Endothelial cell of umbilical vein (primary cell): Measurements from ENCODE around the gene PLEKHG4. TPM values are rescaled to one million over a fixed set of nuclear protein-coding genes. Genes with fewer than 3 reads are reported as not detected.

Source experiments
- BruUV-seq: library from RNA; stranded (reverse); fragments of 400-500 nt; replicated peaks from 2 replicates; lab custom pipeline; 2021; lab: Mats Ljungman, UMichigan
- CTCF ChIA-PET: fragments of 300-600, 350-600 bp; sonication (Branson Sonifier 250); formaldehyde crosslinking; loops from one replicate; lab custom pipeline; 2021; ENCODE audit warnings: antibody characterized with exemption, inconsistent platforms; lab: Charles Lee
- POLR2A ChIA-PET: fragments of 300-600, 350-600 bp; sonication (Branson Sonifier 250); formaldehyde crosslinking; loops from one replicate; lab custom pipeline; 2021; ENCODE audit warnings: antibody characterized with exemption, inconsistent platforms; lab: Charles Lee
- DNase-seq: peaks from one replicate; pipeline ENCODE4 v3.0.0-alpha.2; 2011; ENCODE audit warnings: low read depth, low spot score
- FAIRE-seq: peaks from 2 replicates; lab custom pipeline; 2011; peaks lifted over from hg19 to GRCh38; lab: Jason Lieb, UNC
- H2AFZ ChIP-seq: 2 replicates; pipeline ENCODE4 v1.6.0; 2012; ENCODE audit warnings: low read depth, low read length, control low read depth, inconsistent platforms
- H3K27ac ChIP-seq: 2 replicates; pipeline ENCODE4 v1.5.1; 2011; ENCODE audit warnings: low read depth, mild to moderate bottlenecking, control low read depth, low read length, moderate library complexity; ENCODE audit not compliant: insufficient read depth
- H3K27me3 ChIP-seq, 2 experiments: 2 replicates each; pipeline versions ENCODE4 v1.6.0 to v1.6.1; 2011; ENCODE audit warnings: low read length in 2 of 2, mixed read lengths in 1 of 2; ENCODE audit not compliant: control insufficient read depth in 2 of 2, insufficient read depth in 2 of 2
- H3K36me3 ChIP-seq, 2 experiments: 2 replicates in 1 of 2; 3 replicates in 1 of 2; pipeline ENCODE4 v1.5.1; 2011; ENCODE audit warnings: low read length in 2 of 2, mild to moderate bottlenecking in 1 of 2, moderate library complexity in 1 of 2; ENCODE audit not compliant: control insufficient read depth in 2 of 2, insufficient read depth in 2 of 2; ENCODE audit errors: extremely low read depth in 1 of 2
- H3K4me1 ChIP-seq: 3 replicates; pipeline ENCODE4 v1.5.1; 2011; ENCODE audit warnings: mild to moderate bottlenecking, low read length; ENCODE audit not compliant: control insufficient read depth, insufficient read depth; ENCODE audit errors: extremely low read depth
- H3K4me2 ChIP-seq: 2 replicates; pipeline ENCODE4 v1.6.1; 2011; ENCODE audit warnings: low read length, control low read depth, mixed read lengths; ENCODE audit not compliant: insufficient read depth
- H3K4me3 ChIP-seq, 3 experiments: fragments of 200-600 bp in 1 of 3; sonication (generic), shearing (Covaris generic) in 1 of 3; replicated peaks in 1 of 3; 2 replicates each; pipeline ENCODE4 v1.5.1; 2011 to 2016; ENCODE audit warnings: control low read depth in 3 of 3, low read length in 3 of 3, mild to moderate bottlenecking in 2 of 3, inconsistent platforms in 1 of 3, low read depth in 1 of 3, moderate library complexity in 1 of 3; ENCODE audit not compliant: insufficient read depth in 1 of 3
- H3K79me2 ChIP-seq: 2 replicates; pipeline ENCODE4 v1.6.0; 2012; ENCODE audit warnings: low read length, inconsistent platforms; ENCODE audit not compliant: control insufficient read depth, insufficient read depth
- H3K9ac ChIP-seq: replicated peaks from 2 replicates; pipeline ENCODE3; 2011; ENCODE audit warnings: low read length, control low read depth; ENCODE audit not compliant: insufficient read depth; ENCODE audit errors: extremely low read depth
- H3K9me1 ChIP-seq: replicated peaks from 3 replicates; pipeline ENCODE4 v1.6.0; 2011; ENCODE audit warnings: mild to moderate bottlenecking, low read length; ENCODE audit not compliant: control insufficient read depth, insufficient read depth; ENCODE audit errors: extremely low read depth
- H3K9me3 ChIP-seq: replicated peaks from 2 replicates; pipeline ENCODE4 v1.5.1; 2012; ENCODE audit warnings: low read length, inconsistent platforms; ENCODE audit not compliant: control insufficient read depth, insufficient read depth
- H4K20me1 ChIP-seq: replicated peaks from 2 replicates; pipeline ENCODE3; 2011; ENCODE audit warnings: mild to moderate bottlenecking, low read length; ENCODE audit not compliant: control insufficient read depth, insufficient read depth; ENCODE audit errors: extremely low read depth
- EZH2 ChIP-seq: IDR thresholded peaks from 2 replicates; pipeline ENCODE4 v1.6.1; 2012; ENCODE audit warnings: borderline replicate concordance, low read depth, mild to moderate bottlenecking, moderate library complexity, low read length, inconsistent platforms; ENCODE audit not compliant: severe bottlenecking
- FOS ChIP-seq: IDR thresholded peaks from 2 replicates; pipeline ENCODE4 v1.6.1; 2011; ENCODE audit warnings: mild to moderate bottlenecking, low read length, moderate library complexity, borderline replicate concordance; ENCODE audit not compliant: insufficient read depth
- GATA2 ChIP-seq: IDR thresholded peaks from 2 replicates; pipeline ENCODE4 v1.7.0; 2011; ENCODE audit warnings: low read depth, mild to moderate bottlenecking, moderate library complexity, mixed read lengths, low read length; ENCODE audit not compliant: insufficient read length, insufficient read depth
- MYC ChIP-seq: IDR thresholded peaks from one replicate; pipeline ENCODE4 v1.6.1; 2011; ENCODE audit warnings: mild to moderate bottlenecking, low read depth, low read length
- POLR2A ChIP-seq: IDR thresholded peaks from 2 replicates; pipeline ENCODE4 v1.6.1; 2012; ENCODE audit warnings: low read depth, mild to moderate bottlenecking, control low read depth, low read length
- dilution Hi-C: fragments of 300-500 bp; cut with MboI; formaldehyde crosslinking; loops from one replicate; pipeline ENCODE4 v1.15.0; 2019; ENCODE audit warnings: low sequenced_read_pairs; ENCODE audit not compliant: extremely low pct_ligation_motif_present
- intact Hi-C: fragments of 100-400 bp; cut with micrococcal nuclease; formaldehyde crosslinking; loops from one replicate; pipeline ENCODE4 v1.10.0; 2022
- polyA plus RNA-seq, 4 experiments: library from polyadenylated mRNA; depleted of rRNA in 3 of 4; stranded (reverse) in 3 of 4; unstranded in 1 of 4; fragments of >200 nt; gene quantifications; 2 replicates each; pipeline versions ENCODE4 v1.2.1 to v1.2.3, GENCODE V29; 2011 to 2012; ENCODE audit warnings: missing spikeins in 1 of 4
- total RNA-seq: library from RNA; stranded (reverse); gene quantifications from 2 replicates; pipeline ENCODE4 v1.2.3, GENCODE V29; 2021
- TF ChIP-seq, protein P1 (sequence below), 2 donors: IDR thresholded peaks; 1 replicate in 1 of 2; 2 replicates in 1 of 2; pipeline ENCODE4 v1.5.1; 2011; ENCODE audit warnings: low read length in 2 of 2, mild to moderate bottlenecking in 2 of 2, moderate library complexity in 2 of 2, control low read depth in 1 of 2, inconsistent platforms in 1 of 2, low read depth in 1 of 2; ENCODE audit not compliant: insufficient read depth in 1 of 2; ENCODE audit errors: extremely low read depth in 1 of 2

The PLEKHG4 gene
- total and polyA plus RNA-seq, 2 donors (not counting 3 experiments of a cell fraction or from before 2014, with no cell fraction given): 26.6 to 34.8 TPM

DNA sequence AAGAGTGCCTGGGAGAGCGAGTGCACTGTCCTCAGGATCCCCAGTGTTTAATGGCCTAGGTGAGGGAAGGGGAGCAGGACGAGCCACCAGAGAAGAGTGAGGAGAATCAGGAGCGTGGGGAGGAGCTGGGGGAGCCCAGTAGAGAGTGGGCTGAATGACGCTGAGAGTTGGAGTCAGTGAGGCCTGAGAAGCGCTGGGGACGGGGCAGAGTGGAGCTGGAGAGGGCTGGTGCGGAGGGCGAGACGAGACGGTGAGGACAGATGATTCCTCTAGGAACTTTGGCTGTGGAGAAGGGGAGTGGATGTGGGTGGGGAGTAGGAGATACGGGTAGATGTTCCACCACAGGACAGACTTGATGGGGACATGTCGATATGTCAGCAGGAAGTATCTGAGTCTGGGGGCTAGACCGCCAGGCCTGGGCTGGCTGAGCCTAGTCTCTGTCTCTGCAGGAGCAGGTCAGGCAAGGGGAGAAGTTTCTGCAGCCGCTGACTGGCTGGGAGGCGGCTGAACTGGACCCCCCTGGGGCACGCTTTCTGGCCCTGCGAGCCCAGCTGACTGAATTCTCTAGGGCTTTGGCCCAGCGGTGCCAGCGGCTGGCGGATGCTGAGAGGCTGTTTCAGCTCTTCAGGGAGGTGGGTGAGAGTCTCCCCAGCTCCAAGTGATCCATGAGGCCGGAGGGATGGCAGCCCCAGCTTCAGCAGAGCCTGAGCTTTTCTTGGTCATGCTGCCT lies 4.7 kb downstream of the PLEKHG4 start:
- H3K4me2 ChIP-seq: no peak overlapping the region
- H3K27me3 ChIP-seq: no peaks in the 10 kb centered on the region
- CTCF ChIA-PET: interaction anchor here (0.5 to 4.5 kb wide), 25 partner anchors 13 to 254 kb away, joined by 3 to 55 read pairs (median 4); partner anchors contain the start of genes ELMO3, EXOC3L1, KCTD19 and LRRC36
- no peak for FAIRE-seq
- H3K9ac ChIP-seq: no peak overlapping the region
- dilution Hi-C loops (no loop called here), intact Hi-C loops (no loop called here)
- no peak for DNase-seq
- no peak overlapping the region for H3K4me3 ChIP-seq
- H2AFZ ChIP-seq: no peak overlapping the region
- no TSS peak for BruUV-seq
- TF ChIP-seq MYC (no peak), FOS (no peak), GATA2 (no peak), EZH2 (no peak), POLR2A (no peak)
- TF ChIP-seq, protein P1, sequence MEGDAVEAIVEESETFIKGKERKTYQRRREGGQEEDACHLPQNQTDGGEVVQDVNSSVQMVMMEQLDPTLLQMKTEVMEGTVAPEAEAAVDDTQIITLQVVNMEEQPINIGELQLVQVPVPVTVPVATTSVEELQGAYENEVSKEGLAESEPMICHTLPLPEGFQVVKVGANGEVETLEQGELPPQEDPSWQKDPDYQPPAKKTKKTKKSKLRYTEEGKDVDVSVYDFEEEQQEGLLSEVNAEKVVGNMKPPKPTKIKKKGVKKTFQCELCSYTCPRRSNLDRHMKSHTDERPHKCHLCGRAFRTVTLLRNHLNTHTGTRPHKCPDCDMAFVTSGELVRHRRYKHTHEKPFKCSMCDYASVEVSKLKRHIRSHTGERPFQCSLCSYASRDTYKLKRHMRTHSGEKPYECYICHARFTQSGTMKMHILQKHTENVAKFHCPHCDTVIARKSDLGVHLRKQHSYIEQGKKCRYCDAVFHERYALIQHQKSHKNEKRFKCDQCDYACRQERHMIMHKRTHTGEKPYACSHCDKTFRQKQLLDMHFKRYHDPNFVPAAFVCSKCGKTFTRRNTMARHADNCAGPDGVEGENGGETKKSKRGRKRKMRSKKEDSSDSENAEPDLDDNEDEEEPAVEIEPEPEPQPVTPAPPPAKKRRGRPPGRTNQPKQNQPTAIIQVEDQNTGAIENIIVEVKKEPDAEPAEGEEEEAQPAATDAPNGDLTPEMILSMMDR (IDR thresholded peaks at IDR 0.05; ENCODE audit: extremely low read depth in 1 of 2, insufficient read depth in 1 of 2, low read depth in 1 of 2, low read length in 2 of 2): no peak
- H3K79me2 ChIP-seq: no peaks in the 10 kb centered on the region
- H3K36me3 ChIP-seq: no peaks in the 10 kb centered on the region
- H3K27ac ChIP-seq: no peak overlapping the region
- H3K9me3 ChIP-seq: no peaks in the 10 kb centered on the region
- no peaks in the 10 kb centered on the region for H3K4me1 ChIP-seq
- H4K20me1 ChIP-seq: no peaks in the 10 kb centered on the region
- no peaks in the 10 kb centered on the region for H3K9me1 ChIP-seq
- POLR2A ChIA-PET: no interaction called here
